ENCODE measurements around the gene LMCD1.

DNA sequence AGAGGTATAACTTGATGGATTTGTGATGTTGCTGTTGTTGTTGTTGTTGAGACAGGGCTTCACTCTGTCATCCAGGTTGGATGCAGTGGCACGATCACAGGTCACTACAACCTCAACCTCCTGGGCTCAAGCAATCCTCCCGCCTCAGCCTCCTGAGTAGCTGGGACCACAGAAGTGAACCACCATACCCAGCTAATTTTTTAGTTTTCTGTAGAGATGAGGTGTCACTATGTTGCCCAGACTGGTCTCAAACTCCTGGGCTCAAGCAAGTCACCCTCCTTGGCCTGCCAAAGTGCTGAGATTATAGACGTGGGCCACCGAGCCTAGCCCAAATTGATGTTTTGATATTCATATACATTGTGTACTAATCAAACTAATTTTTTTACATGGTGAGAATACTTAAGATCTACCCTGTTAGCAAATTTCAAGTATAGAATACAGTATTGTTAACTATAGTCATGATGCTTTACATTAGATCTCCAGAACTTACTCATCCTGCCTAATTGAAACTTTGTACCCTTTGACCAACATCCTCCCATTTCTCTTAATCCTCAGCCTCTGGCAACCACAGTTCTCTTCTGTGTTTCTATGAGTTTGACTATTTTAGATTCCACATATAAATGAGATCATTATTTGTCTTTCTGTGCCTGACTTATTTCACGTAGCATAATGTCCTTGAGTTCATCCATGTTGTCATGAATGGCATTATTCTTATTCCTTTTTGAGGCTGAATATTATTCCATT lies 23.2 kb downstream of the LMCD1 start:
- TF ChIP-seq NFIC (IDR thresholded peaks at IDR 0.05) (no peak), EP300 (IDR thresholded peaks at IDR 0.05; ENCODE audit: borderline replicate concordance) (no peak), FOXM1 (IDR thresholded peaks at IDR 0.05; ENCODE audit: borderline replicate concordance, low read depth) (no peak), YY1 (IDR thresholded peaks at IDR 0.05; ENCODE audit: low read depth) (no peak), CREB1 (IDR thresholded peaks at IDR 0.05; ENCODE audit: low read depth) (no peak)
- TF ChIP-seq, protein P1, sequence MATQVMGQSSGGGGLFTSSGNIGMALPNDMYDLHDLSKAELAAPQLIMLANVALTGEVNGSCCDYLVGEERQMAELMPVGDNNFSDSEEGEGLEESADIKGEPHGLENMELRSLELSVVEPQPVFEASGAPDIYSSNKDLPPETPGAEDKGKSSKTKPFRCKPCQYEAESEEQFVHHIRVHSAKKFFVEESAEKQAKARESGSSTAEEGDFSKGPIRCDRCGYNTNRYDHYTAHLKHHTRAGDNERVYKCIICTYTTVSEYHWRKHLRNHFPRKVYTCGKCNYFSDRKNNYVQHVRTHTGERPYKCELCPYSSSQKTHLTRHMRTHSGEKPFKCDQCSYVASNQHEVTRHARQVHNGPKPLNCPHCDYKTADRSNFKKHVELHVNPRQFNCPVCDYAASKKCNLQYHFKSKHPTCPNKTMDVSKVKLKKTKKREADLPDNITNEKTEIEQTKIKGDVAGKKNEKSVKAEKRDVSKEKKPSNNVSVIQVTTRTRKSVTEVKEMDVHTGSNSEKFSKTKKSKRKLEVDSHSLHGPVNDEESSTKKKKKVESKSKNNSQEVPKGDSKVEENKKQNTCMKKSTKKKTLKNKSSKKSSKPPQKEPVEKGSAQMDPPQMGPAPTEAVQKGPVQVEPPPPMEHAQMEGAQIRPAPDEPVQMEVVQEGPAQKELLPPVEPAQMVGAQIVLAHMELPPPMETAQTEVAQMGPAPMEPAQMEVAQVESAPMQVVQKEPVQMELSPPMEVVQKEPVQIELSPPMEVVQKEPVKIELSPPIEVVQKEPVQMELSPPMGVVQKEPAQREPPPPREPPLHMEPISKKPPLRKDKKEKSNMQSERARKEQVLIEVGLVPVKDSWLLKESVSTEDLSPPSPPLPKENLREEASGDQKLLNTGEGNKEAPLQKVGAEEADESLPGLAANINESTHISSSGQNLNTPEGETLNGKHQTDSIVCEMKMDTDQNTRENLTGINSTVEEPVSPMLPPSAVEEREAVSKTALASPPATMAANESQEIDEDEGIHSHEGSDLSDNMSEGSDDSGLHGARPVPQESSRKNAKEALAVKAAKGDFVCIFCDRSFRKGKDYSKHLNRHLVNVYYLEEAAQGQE (IDR thresholded peaks at IDR 0.05; ENCODE audit: low read depth), result no peak

All from Ishikawa (cell line).